Smooth muscle cell (in vitro differentiated cells): ENCODE results near the gene LRFN4. TPM values are rescaled to one million over a fixed set of nuclear protein-coding genes. Genes with fewer than 3 reads are reported as not detected.

Experiments used
- DNase-seq: peaks from one replicate; lab custom pipeline; 2025; ENCODE audit not compliant: unreplicated experiment; lab: John Stamatoyannopoulos, UW
- H2AFZ ChIP-seq: fragments of 200-600 bp; sonication (generic); 2 replicates; pipeline ENCODE4 v1.6.0; 2016; ENCODE audit warnings: antibody characterized with exemption, low read depth, mild to moderate bottlenecking
- H3F3A ChIP-seq: fragments of 200-600 bp; sonication (generic); 2 replicates; pipeline ENCODE4 v1.6.0; 2017; ENCODE audit warnings: antibody characterized with exemption, low read depth
- H3K27ac ChIP-seq: fragments of 200-600 bp; sonication (generic); 2 replicates; pipeline ENCODE4 v1.5.1; 2016; ENCODE audit warnings: low read depth, mild to moderate bottlenecking
- H3K27me3 ChIP-seq: fragments of 200-600 bp; sonication (generic); 2 replicates; pipeline ENCODE4 v1.6.1; 2016; ENCODE audit warnings: low read depth, mild to moderate bottlenecking
- H3K36me3 ChIP-seq: fragments of 200-600 bp; sonication (generic); 2 replicates; pipeline ENCODE4 v1.5.1; 2016; ENCODE audit warnings: low read depth
- H3K4me1 ChIP-seq: fragments of 200-600 bp; sonication (generic); 2 replicates; pipeline ENCODE4 v1.5.1; 2016; ENCODE audit warnings: low read depth
- H3K4me2 ChIP-seq: fragments of 200-600 bp; sonication (generic); 2 replicates; pipeline ENCODE4 v1.6.0; 2016; ENCODE audit warnings: mild to moderate bottlenecking
- H3K4me3 ChIP-seq: fragments of 200-600 bp; sonication (generic); 2 replicates; pipeline ENCODE4 v1.5.1; 2016; ENCODE audit warnings: mild to moderate bottlenecking
- H3K79me2 ChIP-seq: fragments of 200-600 bp; sonication (generic); 2 replicates; pipeline ENCODE4 v1.6.0; 2016; ENCODE audit warnings: low read depth, mild to moderate bottlenecking
- H3K9ac ChIP-seq: fragments of 200-600 bp; sonication (generic); 2 replicates; pipeline ENCODE4 v1.6.0; 2016; ENCODE audit warnings: low read depth
- H3K9me3 ChIP-seq: fragments of 200-600 bp; sonication (generic); replicated peaks from 2 replicates; pipeline ENCODE4 v1.5.1; 2016; ENCODE audit warnings: low read depth
- H4K20me1 ChIP-seq: fragments of 200-600 bp; sonication (generic); 2 replicates; pipeline ENCODE4 v1.6.0; 2016; ENCODE audit warnings: low read depth
- CTCF ChIP-seq: fragments of 200-600 bp; sonication (generic); IDR thresholded peaks from 2 replicates; pipeline ENCODE4 v1.5.1; 2017; ENCODE audit warnings: borderline replicate concordance, mild to moderate bottlenecking, antibody characterized with exemption; ENCODE audit not compliant: insufficient read depth, poor library complexity, severe bottlenecking
- WGBS: methylation state at CpG from one replicate; pipeline ENCODE4 v1.1.7; 2016; ENCODE audit warnings: low lambda C conversion rate; 5-methylcytosine and 5-hydroxymethylcytosine counted together
- polyA plus RNA-seq: library from polyadenylated mRNA; unstranded; fragments of >200 nt; fragmentation: Nextera tagmentation; extraction: Ambion mirVana; gene quantifications from 2 replicates; pipeline ENCODE4 v1.2.1, GENCODE V29; 2016
- total RNA-seq: library from RNA; depleted of rRNA; stranded (reverse); fragments of >200 nt; gene quantifications from 2 replicates; pipeline ENCODE4 v1.2.3, GENCODE V29; 2014

LRFN4 gene
- total and polyA plus RNA-seq, 2 experiments from 2014 or later: 14.7 to 37.6 TPM

GRCh38 chr11:66852466-66853241 is 4.2 kb upstream of the LRFN4 start:
- WGBS: 94% methylated on average over 24 of the region's 26 CpGs
- Histone ChIP-seq H4K20me1 (no peaks in the 10 kb centered on the region), H3K27ac (no peak overlapping the region), H3K79me2 (peaks cover 2% of the 10 kb centered on the region), H3K36me3 (no peaks in the 10 kb centered on the region), H3K9ac (no peak overlapping the region), H2AFZ (no peak overlapping the region), H3K4me1 (peaks cover 8% of the 10 kb centered on the region), H3K4me2 (no peak overlapping the region), H3K27me3 (no peaks in the 10 kb centered on the region), H3K9me3 (no peaks in the 10 kb centered on the region), H3F3A (peaks cover 5% of the 10 kb centered on the region), H3K4me3 (no peak overlapping the region)
- no peak for TF ChIP-seq CTCF
- DNase-seq: no peak

- no peak overlapping the region for H3K4me2 ChIP-seq
- H3K27me3 ChIP-seq: no peaks in the 10 kb centered on the region
- H2AFZ ChIP-seq: no peak overlapping the region
- peaks cover 3% of the 10 kb centered on the region for H3K79me2 ChIP-seq
- DNase-seq: no peak
- H3K4me3 ChIP-seq: no peak overlapping the region
- no peaks in the 10 kb centered on the region for H4K20me1 ChIP-seq
- peaks cover 8% of the 10 kb centered on the region for H3K4me1 ChIP-seq
- no peaks in the 10 kb centered on the region for H3K36me3 ChIP-seq
- WGBS: 96% methylated on average over 26 of the region's 26 CpGs
- H3F3A ChIP-seq: peaks cover 5% of the 10 kb centered on the region
- H3K9me3 ChIP-seq: no peaks in the 10 kb centered on the region
- H3K27ac ChIP-seq: no peak overlapping the region
- TF ChIP-seq CTCF: no peak
- H3K9ac ChIP-seq: no peak overlapping the region
These were observed 3.3 kb upstream of the LRFN4 start for GRCh38 chr11:66853242-66854229.

- H3K9ac ChIP-seq: no peak overlapping the region
- no peak for TF ChIP-seq CTCF
- H2AFZ ChIP-seq: no peak overlapping the region
- no peaks in the 10 kb centered on the region for H3K36me3 ChIP-seq
- H3K79me2 ChIP-seq: peaks cover 3% of the 10 kb centered on the region
- H3K27ac ChIP-seq: no peak overlapping the region
- no peaks in the 10 kb centered on the region for H3K27me3 ChIP-seq
- H3F3A ChIP-seq: peaks cover 5% of the 10 kb centered on the region
- H3K9me3 ChIP-seq: no peaks in the 10 kb centered on the region
- no peak for DNase-seq
- H3K4me2 ChIP-seq: no peak overlapping the region
- peaks cover 8% of the 10 kb centered on the region for H3K4me1 ChIP-seq
- no peak overlapping the region for H3K4me3 ChIP-seq
- WGBS: 91% methylated on average over 12 of the region's 12 CpGs
- no peaks in the 10 kb centered on the region for H4K20me1 ChIP-seq
These were observed 2.6 kb upstream of the LRFN4 start for GRCh38 chr11:66854231-66854661.
